AG04450 (cell line): Measurements from ENCODE around the gene CTTNBP2. TPM values are rescaled to one million over a fixed set of nuclear protein-coding genes. Genes with fewer than 3 reads are reported as not detected.

ENCODE experiments used
- CTCF ChIA-PET: fragments of 300-600, 350-600 bp; formaldehyde crosslinking; extraction: SDS; loops from one replicate; lab custom pipeline; 2022; ENCODE audit warnings: antibody characterized with exemption, inconsistent platforms; lab: Charles Lee
- POLR2A ChIA-PET: fragments of 350-600 bp; formaldehyde crosslinking; extraction: SDS; loops from one replicate; lab custom pipeline; 2021; ENCODE audit warnings: antibody characterized with exemption, inconsistent platforms; lab: Yijun Ruan, JAX
- DNase-seq: peaks from one replicate; pipeline ENCODE4 v3.0.0-alpha.2; 2011; ENCODE audit warnings: low read depth, low spot score
- H3K27ac ChIP-seq: one replicate; pipeline ENCODE4 v1.5.1; 2012; ENCODE audit warnings: low read depth, low read length, control low read depth
- H3K27me3 ChIP-seq: one replicate; pipeline ENCODE4 v1.6.0; 2012; ENCODE audit warnings: low read length; ENCODE audit not compliant: control insufficient read depth, insufficient read depth
- H3K4me3 ChIP-seq: 2 replicates; pipeline ENCODE4 v1.5.1; 2011; ENCODE audit warnings: mild to moderate bottlenecking, low read depth, low read length, control low read depth
- H3K9me3 ChIP-seq: 2 replicates; pipeline ENCODE4 v1.5.1; 2012; ENCODE audit warnings: low read length; ENCODE audit not compliant: control insufficient read depth, insufficient read depth
- CTCF ChIP-seq: IDR thresholded peaks from 2 replicates; pipeline ENCODE4 v1.5.1; 2011; ENCODE audit warnings: low read depth, low read length, control low read depth, inconsistent platforms
- polyA plus RNA-seq: library from polyadenylated mRNA; depleted of rRNA; stranded (reverse); fragments of >200 nt; gene quantifications from 2 replicates; pipeline ENCODE4 v1.2.3, GENCODE V29; 2011

Gene CTTNBP2
- polyA plus RNA-seq, 1 experiment, result 14.4 TPM

GRCh38 chr7:117777335-117778142 lies 95.7 kb downstream of the CTTNBP2 start:
- Histone ChIP-seq H3K27ac (no peak overlapping the region), H3K9me3 (no peaks in the 10 kb centered on the region), H3K4me3 (no peak overlapping the region), H3K27me3 (no peaks in the 10 kb centered on the region)
- CTCF ChIA-PET, result interaction anchor here (0.8 to 1.0 kb wide), 2 partner anchors 26 to 27 kb away, joined by 3 to 4 read pairs; no protein-coding TSS in a partner anchor
- TF ChIP-seq CTCF, result no peak
- DNase-seq, result no peak
- POLR2A ChIA-PET, result no interaction called here

- TF ChIP-seq CTCF, result no peak
- DNase-seq, result no peak
- no peak overlapping the region for H3K4me3 ChIP-seq
- ChIA-PET CTCF (interaction anchor here (0.8 to 1.0 kb wide), 2 partner anchors 26 to 563 kb away, joined by 3 to 4 read pairs; no protein-coding TSS in a partner anchor), POLR2A (no interaction called here)
- H3K9me3 ChIP-seq, result no peaks in the 10 kb centered on the region
- no peak overlapping the region for H3K27ac ChIP-seq
- no peaks in the 10 kb centered on the region for H3K27me3 ChIP-seq
Measured at GRCh38 chr7:117776224-117776623, 97.0 kb downstream of the CTTNBP2 start.

- CTCF ChIA-PET, result interaction anchor here (1.0 kb wide), 1 partner anchor 562 kb away, joined by 3 read pairs; no protein-coding TSS in a partner anchor
- DNase-seq, result no peak
- POLR2A ChIA-PET, result no interaction called here
- Histone ChIP-seq H3K27ac (no peak overlapping the region), H3K9me3 (no peaks in the 10 kb centered on the region), H3K27me3 (no peaks in the 10 kb centered on the region), H3K4me3 (no peak overlapping the region)
- no peak for TF ChIP-seq CTCF
Measured at GRCh38 chr7:117775801-117776200, 97.4 kb downstream of the CTTNBP2 start.

- no peak for TF ChIP-seq CTCF
- POLR2A ChIA-PET, result no interaction called here
- no peak overlapping the region for H3K4me3 ChIP-seq
- no peaks in the 10 kb centered on the region for H3K27me3 ChIP-seq
- no peak for DNase-seq
- CTCF ChIA-PET, result interaction anchor here (1.6 kb wide), 1 partner anchor 24 kb away, joined by 6 read pairs; no protein-coding TSS in a partner anchor
- no peak overlapping the region for H3K27ac ChIP-seq
- H3K9me3 ChIP-seq, result no peaks in the 10 kb centered on the region
Measured at GRCh38 chr7:117774943-117775342, 98.3 kb downstream of the CTTNBP2 start.

- CTCF ChIA-PET, result no interaction called here
Measured at GRCh38 chr7:117772421-117772820, 100.8 kb downstream of the CTTNBP2 start.

More at GRCh38 chr7:117772421-117772820, 100.8 kb downstream of the CTTNBP2 start:
- Histone ChIP-seq H3K4me3 (no peak overlapping the region), H3K27ac (no peak overlapping the region), H3K27me3 (no peaks in the 10 kb centered on the region), H3K9me3 (no peaks in the 10 kb centered on the region)
- no peak for DNase-seq
- POLR2A ChIA-PET, result no interaction called here
- no peak for TF ChIP-seq CTCF
